Tibial artery (tissue), 4 donors: ENCODE data around the gene JUNB.
A peak's percentile ranks its signal among the peaks of the same experiment; 100 is the strongest.

Experiments used
- DNase-seq, 2 donors: peaks; one replicate each; pipeline ENCODE4 v3.0.0-alpha.2; 2019
- H3K27ac ChIP-seq, 2 donors: fragments of 200-600 bp; sonication (generic) in 1 of 2; 1 replicate in 1 of 2; 2 replicates in 1 of 2; pipeline ENCODE4 v1.5.1; 2018 to 2019; ENCODE audit warnings: mild to moderate bottlenecking in 1 of 2
- H3K27me3 ChIP-seq, 2 donors: fragments of 200-600 bp; sonication (generic) in 1 of 2; one replicate each; pipeline versions ENCODE4 v1.5.1 to v1.6.0; 2016 to 2019
- H3K36me3 ChIP-seq, 3 donors: fragments of 200-600 bp; sonication (generic) in 2 of 3; one replicate each; pipeline ENCODE4 v1.5.1; 2016 to 2019; ENCODE audit warnings: mild to moderate bottlenecking in 2 of 3
- H3K4me1 ChIP-seq, 4 donors: fragments of 200-600 bp; sonication (generic) in 2 of 4; 1 replicate in 3 of 4; 2 replicates in 1 of 4; pipeline ENCODE4 v1.5.1; 2016 to 2019
- H3K4me3 ChIP-seq, 2 donors: fragments of 200-600 bp; sonication (generic) in 1 of 2; 1 replicate in 1 of 2; 2 replicates in 1 of 2; pipeline ENCODE4 v1.5.1; 2018 to 2019; ENCODE audit warnings: mild to moderate bottlenecking in 2 of 2
- H3K9me3 ChIP-seq, 3 donors: fragments of 200-600 bp; sonication (generic) in 1 of 3; one replicate each; pipeline ENCODE4 v1.5.1; 2016 to 2019
- CTCF ChIP-seq, 2 experiments: fragments of 200-600 bp in 1 of 2; fragments of 450-650 bp in 1 of 2; IDR thresholded peaks; one replicate each; pipeline ENCODE4 v1.5.1; 2017 to 2019; ENCODE audit warnings: antibody characterized with exemption in 2 of 2, mild to moderate bottlenecking in 1 of 2, moderate library complexity in 1 of 2
- intact Hi-C: fragments of 100-400 bp; cut with DNase I; formaldehyde crosslinking; loops from one replicate; pipeline ENCODE4 v1.15.0; 2023; ENCODE audit warnings: low total_unique reads

JUNB gene

GRCh38 chr19:12793290-12794195, 2.3 kb downstream of the JUNB start:
- no peaks in the 10 kb centered on the region for H3K9me3 ChIP-seq
- H3K36me3 ChIP-seq, result peaks cover under 1 to 15% (median 9%) of the 10 kb centered on the region in 3 donors
- peaks cover 0 to 37% (median 28%) of the 10 kb centered on the region in 4 donors for H3K4me1 ChIP-seq
- DNase-seq, result peak; percentile 89 to 97
- peak; percentile 4 for TF ChIP-seq CTCF (IDR thresholded peaks at IDR 0.05)
- intact Hi-C loops, result loop anchor here (2.0 to 10.0 kb wide), 2 partner anchors 15 to 1051 kb away; no protein-coding TSS in a partner anchor
- no peaks in the 10 kb centered on the region for H3K27me3 ChIP-seq
- peak overlapping the region; percentile 86 to 96 for H3K4me3 ChIP-seq
- peak overlapping the region; percentile 98 to 99 for H3K27ac ChIP-seq

DNA sequence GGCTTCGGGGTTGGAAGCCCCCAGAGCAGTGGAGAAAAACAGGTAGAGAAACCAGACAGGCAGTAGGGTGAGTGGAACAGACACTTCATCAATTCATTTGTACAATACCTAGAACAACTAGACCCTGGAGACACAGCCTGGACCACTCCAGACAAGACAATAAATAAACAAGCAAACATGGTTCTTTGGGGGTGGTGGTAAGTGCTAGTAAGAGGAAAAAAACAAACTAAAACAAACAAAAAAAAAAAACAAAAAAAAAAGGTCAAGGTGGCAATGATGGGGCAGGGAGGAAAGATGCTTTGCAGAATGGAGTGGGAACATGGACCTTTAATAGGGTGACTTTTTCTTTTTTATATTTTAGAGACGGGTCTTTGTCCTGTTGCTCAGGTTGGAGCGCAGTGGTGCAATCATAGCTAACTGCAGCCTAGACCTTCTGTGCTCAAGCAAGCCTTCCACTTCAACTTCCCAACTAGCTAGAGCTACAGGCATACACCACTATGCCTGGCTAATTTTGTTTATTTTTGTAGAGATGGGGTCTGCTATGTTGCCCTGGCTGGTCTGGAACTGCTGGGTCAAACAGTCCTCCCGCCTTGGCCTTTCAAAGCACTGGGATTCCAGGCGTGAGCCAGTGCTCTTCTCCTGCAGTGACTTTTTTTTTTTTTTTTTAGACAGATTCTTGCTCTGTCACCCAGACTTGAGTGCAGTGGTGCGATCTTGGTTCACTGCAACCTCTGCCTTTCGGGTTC, 3.1 kb downstream of the JUNB start:
- Histone ChIP-seq H3K27me3 (no peaks in the 10 kb centered on the region), H3K27ac (peak overlapping the region; percentile 98 to 99), H3K4me1 (peaks cover 0 to 29% (median 20%) of the 10 kb centered on the region in 4 donors), H3K9me3 (no peaks in the 10 kb centered on the region), H3K36me3 (peaks cover 9 to 24% (median 18%) of the 10 kb centered on the region in 3 donors), H3K4me3 (peak overlapping the region; percentile 86 to 96)
- TF ChIP-seq CTCF (IDR thresholded peaks at IDR 0.05), result peak in 1 of 2 experiments; percentile 3
- DNase-seq, result no peak
- intact Hi-C loops, result loop anchor here (10.0 kb wide), 1 partner anchor 1050 kb away; no protein-coding TSS in a partner anchor

- DNase-seq, result no peak
- Histone ChIP-seq H3K4me3 (peak overlapping the region in 1 of 2 donors; percentile 96), H3K36me3 (peaks cover 12 to 30% (median 24%) of the 10 kb centered on the region in 3 donors), H3K27me3 (no peaks in the 10 kb centered on the region), H3K27ac (peak overlapping the region; percentile 98 to 99), H3K9me3 (no peaks in the 10 kb centered on the region), H3K4me1 (peaks cover 0 to 28% (median 20%) of the 10 kb centered on the region in 4 donors)
- intact Hi-C loops, result loop anchor here (10.0 kb wide), 1 partner anchor 1050 kb away; no protein-coding TSS in a partner anchor
- no peak for TF ChIP-seq CTCF (IDR thresholded peaks at IDR 0.05)
Observed at GRCh38 chr19:12794971-12795381, 3.7 kb downstream of the JUNB start.

- peaks cover 12 to 30% (median 28%) of the 10 kb centered on the region in 3 donors for H3K36me3 ChIP-seq
- peak; percentile 95 to 97 for TF ChIP-seq CTCF (IDR thresholded peaks at IDR 0.05)
- intact Hi-C loops, result loop anchor here (2.0 to 10.0 kb wide), 2 partner anchors 30 to 1048 kb away; no protein-coding TSS in a partner anchor
- H3K27me3 ChIP-seq, result no peaks in the 10 kb centered on the region
- peak overlapping the region; percentile 60 to 98 for H3K27ac ChIP-seq
- peak in 1 of 2 donors; percentile 86 for DNase-seq
- peaks cover 0 to 32% (median 24%) of the 10 kb centered on the region in 4 donors for H3K4me1 ChIP-seq
- H3K4me3 ChIP-seq, result no peak overlapping the region
- no peaks in the 10 kb centered on the region for H3K9me3 ChIP-seq
Observed at GRCh38 chr19:12796146-12797071, 5.1 kb downstream of the JUNB start.
